ENCODE results near the gene NFXL1.

GRCh38 chr4:47945930-47946726 is 31.7 kb upstream of the NFXL1 start:
- TF ChIP-seq CTCF (conservative IDR thresholded peaks at IDR 0.05; ENCODE audit: low read length) (peak; percentile 26; the same call in 1 of the 2 replicates), EZH2phosphoT487 (IDR thresholded peaks at IDR 0.05; ENCODE audit: borderline replicate concordance, low read depth, low read length) (no peak)
